GM18951 (cell line): ENCODE data around the gene CLNK.

Experiments used
- POLR2A ChIP-seq: IDR thresholded peaks from 4 replicates; pipeline ENCODE4 v1.6.1; 2011; ENCODE audit warnings: mild to moderate bottlenecking; ENCODE audit not compliant: insufficient read length, insufficient read depth; ENCODE audit errors: extremely low read depth
- in situ Hi-C: fragments of 300-500 bp; cut with MboI; formaldehyde crosslinking; loops from one replicate; pipeline ENCODE4 v1.12.0; 2022; ENCODE audit warnings: low sequenced_read_pairs, mixed read lengths, inconsistent platforms; ENCODE audit not compliant: unreplicated experiment

The CLNK gene

DNA sequence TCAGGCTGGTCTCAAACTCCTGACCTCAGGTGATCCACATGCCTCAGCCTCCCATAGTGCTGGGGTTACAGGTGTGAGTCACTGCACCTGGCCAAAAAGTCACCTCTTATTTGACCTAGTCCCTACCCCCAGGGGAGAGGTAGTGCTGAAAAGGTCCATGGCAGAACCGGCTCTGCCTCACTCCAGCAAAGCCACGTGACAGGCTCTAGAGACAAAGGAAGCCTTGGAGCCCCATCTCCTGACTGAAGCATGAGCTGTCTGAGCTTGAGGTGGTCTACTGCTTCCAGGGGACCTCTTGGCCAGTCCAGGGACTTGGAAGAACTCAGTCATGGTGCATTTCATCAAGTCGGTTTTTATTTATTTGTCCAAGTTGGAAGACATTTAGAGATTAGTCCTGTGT lies 174.8 kb downstream of the CLNK start:
- in situ Hi-C loops = no loop called here
- no peak for TF ChIP-seq POLR2A

DNA sequence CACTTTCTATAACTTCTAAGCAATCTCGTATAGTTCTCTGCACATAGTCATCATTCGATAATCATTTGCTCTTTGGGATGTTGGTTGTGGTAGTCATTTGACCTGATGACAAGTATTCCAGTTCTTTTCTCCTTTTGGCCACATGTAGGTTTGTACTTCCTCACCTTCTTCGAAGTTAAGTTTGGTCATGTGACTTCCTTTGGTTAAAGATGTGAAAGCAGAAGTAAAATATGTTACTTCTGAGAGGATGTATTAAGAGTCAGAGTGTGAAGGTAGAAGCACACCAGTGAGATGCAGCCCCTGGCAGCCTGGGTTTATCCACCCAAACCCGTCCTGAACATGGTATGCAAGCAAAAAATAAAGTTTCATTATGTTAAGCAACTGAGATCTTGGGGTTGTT lies 178.5 kb downstream of the CLNK start:
- in situ Hi-C loops = no loop called here

GRCh38 chr4:10504570-10505179 lies 179.9 kb downstream of the CLNK start:
- TF ChIP-seq POLR2A = no peak
- in situ Hi-C loops = no loop called here

More for the DNA sequence above, 178.5 kb downstream of the CLNK start:
- TF ChIP-seq POLR2A = no peak

DNA sequence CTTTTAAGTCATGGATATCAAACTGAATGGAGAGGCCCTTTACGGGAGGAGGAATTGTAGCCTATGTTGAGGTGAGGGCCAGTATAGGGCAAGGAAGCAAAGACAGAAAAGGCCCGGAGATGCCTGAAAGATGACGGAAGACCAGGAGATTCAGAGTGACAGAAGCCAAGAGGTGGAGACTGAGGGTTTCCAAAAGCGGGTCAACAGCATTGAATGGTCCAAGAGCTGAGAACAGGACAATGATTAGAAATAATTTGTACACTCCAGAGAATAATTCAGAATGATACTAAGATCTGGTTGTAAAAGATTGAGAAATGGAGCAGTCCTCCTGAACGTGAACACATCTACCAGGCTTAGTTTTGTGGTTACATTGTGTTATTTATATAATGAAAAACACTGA lies 181.9 kb downstream of the CLNK start:
- in situ Hi-C loops = no loop called here
- TF ChIP-seq POLR2A = no peak

GRCh38 chr4:10500776-10501175 lies 183.8 kb downstream of the CLNK start:
- in situ Hi-C loops = no loop called here
- TF ChIP-seq POLR2A = no peak

- in situ Hi-C loops = no loop called here
- no peak for TF ChIP-seq POLR2A
These were observed 188.4 kb downstream of the CLNK start for GRCh38 chr4:10496200-10496599.

GRCh38 chr4:10495651-10496050 lies 188.9 kb downstream of the CLNK start:
- no peak for TF ChIP-seq POLR2A
- in situ Hi-C loops = no loop called here

- in situ Hi-C loops = no loop called here
- TF ChIP-seq POLR2A = no peak
These were observed 192.1 kb downstream of the CLNK start for GRCh38 chr4:10492464-10492863.

DNA sequence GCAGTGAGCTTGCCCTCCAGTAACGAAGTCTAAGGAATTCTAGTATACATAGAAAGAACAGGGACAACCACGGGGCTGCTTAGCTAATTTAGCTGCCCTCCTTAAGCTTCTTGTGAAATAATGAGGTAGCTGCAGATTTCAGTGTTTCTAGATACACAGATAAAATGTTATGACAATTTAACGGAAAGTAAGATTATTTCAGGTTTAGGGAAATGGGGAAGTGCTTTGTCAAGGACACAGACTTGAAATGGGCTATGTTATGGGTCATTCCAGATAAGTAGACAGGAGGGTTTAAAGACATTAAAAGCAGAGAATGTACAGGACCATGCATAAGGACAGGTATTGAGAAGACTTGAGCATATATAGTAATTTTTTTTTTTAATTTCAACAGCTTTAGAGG lies 193.2 kb downstream of the CLNK start:
- no peak for TF ChIP-seq POLR2A
- in situ Hi-C loops = no loop called here

GRCh38 chr4:10490996-10491395 lies 193.6 kb downstream of the CLNK start:
- in situ Hi-C loops = no loop called here
- TF ChIP-seq POLR2A = no peak

DNA sequence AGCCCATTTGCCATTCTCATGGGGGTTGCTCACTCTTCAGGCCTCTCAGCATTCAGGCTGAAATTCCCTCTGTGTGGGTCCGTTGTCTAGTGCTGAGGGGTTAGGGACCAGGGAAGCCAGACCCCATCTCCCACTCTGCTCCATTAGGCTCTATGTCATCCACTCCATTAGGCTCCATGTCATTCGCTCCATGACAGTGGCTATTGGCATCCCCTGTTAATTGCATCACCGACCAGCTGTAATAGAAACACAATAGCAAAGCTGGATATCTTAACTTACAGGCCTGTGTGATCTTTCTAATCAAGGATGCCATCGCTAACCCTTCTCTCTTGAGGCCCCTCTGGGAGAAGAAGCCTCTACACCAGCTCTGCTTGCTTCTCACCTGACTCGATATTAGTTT lies 201.7 kb downstream of the CLNK start:
- in situ Hi-C loops = no loop called here
- no peak for TF ChIP-seq POLR2A

DNA sequence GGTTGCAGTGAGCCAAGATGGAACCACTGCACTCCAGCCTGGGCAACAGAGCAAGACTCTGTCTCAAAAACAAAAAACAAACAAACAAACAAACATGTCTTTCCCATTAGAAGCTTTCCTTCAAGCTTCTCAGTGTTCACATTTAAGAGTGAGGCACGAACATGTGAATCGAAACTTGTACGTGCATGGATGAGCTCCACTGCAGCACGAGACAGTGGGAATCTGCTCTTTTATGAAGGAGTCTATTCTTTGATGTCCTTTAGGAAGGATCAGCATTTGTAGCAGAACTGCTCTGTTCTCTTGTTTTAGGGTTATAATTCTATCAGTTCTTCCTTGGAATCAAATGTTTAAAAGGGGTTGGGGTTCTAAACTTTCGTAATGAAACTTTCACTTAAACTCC lies 204.0 kb downstream of the CLNK start:
- in situ Hi-C loops = no loop called here
- no peak for TF ChIP-seq POLR2A

DNA sequence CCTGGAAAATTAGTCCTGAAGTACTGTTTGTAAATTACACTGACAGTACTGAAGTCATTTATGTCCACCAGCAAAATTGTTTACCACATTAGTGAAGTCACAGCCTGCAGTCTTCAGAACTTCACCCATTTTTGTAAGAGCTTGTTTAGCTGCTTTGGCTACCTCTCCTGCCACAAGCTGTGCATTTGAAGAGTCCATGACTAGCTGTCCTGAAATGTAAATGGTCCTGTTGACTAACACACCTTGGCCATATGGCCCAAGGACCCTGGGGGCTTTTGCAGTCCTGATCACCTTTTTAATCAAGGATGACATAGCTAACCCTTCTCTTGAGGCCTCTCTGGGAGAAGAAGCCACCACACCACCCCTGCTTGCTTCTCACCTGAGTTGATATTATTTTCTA lies 205.9 kb downstream of the CLNK start:
- in situ Hi-C loops = no loop called here
- TF ChIP-seq POLR2A = no peak

DNA sequence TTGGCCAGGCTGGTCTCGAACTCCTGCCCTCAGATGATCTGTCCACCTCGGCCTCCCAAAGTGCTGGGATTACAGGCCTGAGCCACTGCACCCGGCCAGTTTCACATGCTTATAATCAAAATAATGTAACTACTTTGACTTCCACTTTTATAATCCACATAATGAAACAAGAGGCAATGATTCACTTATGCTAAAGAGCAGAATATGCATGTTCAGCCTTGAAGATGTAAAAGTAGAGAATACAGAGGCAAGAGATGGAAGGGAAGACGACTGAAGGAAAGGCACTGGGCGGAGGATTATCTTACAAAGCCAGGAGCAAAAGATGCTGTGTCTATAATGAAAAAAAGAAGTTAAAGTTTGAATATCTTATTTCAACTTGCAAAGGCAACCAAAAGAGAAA lies 214.1 kb downstream of the CLNK start:
- in situ Hi-C loops = no loop called here
- TF ChIP-seq POLR2A = no peak

DNA sequence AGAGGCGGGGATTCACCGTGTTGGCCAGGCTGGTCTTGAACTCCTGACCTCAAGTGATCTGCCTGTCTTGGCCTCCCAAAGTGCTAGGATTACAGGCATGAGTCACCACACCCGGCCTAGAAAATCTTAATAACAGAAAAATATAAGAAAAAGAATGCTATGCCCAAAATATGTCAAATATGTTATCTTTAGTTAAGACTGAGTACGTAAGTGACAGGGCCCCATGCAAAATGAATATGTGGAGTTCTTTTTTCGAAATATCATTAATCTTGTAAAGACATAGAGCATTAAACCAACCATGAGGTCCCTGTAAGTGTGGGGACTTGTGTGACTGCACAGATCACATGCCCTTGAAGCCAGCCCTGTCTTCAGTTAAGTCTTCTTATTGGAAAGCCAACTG lies 218.4 kb downstream of the CLNK start:
- TF ChIP-seq POLR2A = no peak
- in situ Hi-C loops = no loop called here
